IMR-90 (cell line): ENCODE data around the gene TNFAIP8. TPM values are rescaled to one million over a fixed set of nuclear protein-coding genes. Genes with fewer than 3 reads are reported as not detected.

Experiments
- ATAC-seq: fragments of 200-7000 bp; cut with Tn5 transposase; 2 replicates; pipeline ENCODE4 v1.9.1; 2020; ENCODE audit warnings: low read depth, mild to moderate bottlenecking, moderate library complexity
- BruUV-seq: library from RNA; stranded (reverse); fragments of 400-500 nt; replicated peaks from 2 replicates; lab custom pipeline; 2021; lab: Mats Ljungman, UMichigan
- CTCF ChIA-PET: fragments of 300-600 bp; formaldehyde crosslinking; extraction: SDS; loops from one replicate; lab custom pipeline; 2021; ENCODE audit warnings: antibody characterized with exemption; lab: Yijun Ruan, JAX
- POLR2A ChIA-PET: fragments of 300-600 bp; sonication (Branson Sonifier 250); formaldehyde crosslinking; loops from one replicate; lab custom pipeline; 2022; ENCODE audit warnings: antibody characterized with exemption; ENCODE audit not compliant: unreplicated experiment; lab: Charles Lee
- DNase-seq: peaks from one replicate; pipeline ENCODE4 v3.0.0; 2013
- H2AFZ ChIP-seq: replicated peaks from 2 replicates; pipeline ENCODE3; 2013; ENCODE audit warnings: low read length, mild to moderate bottlenecking; ENCODE audit not compliant: poor library complexity
- H2AK5ac ChIP-seq: 2 replicates; pipeline ENCODE4 v1.6.1; 2013; ENCODE audit warnings: low read depth, low read length, inconsistent platforms
- H2AK9ac ChIP-seq: replicated peaks from 2 replicates; pipeline ENCODE3; 2013; ENCODE audit warnings: mild to moderate bottlenecking, low read depth, low read length, moderate library complexity; ENCODE audit not compliant: poor library complexity
- H2BK120ac ChIP-seq: 2 replicates; pipeline ENCODE4 v1.6.1; 2013; ENCODE audit warnings: low read depth, low read length, inconsistent platforms
- H2BK15ac ChIP-seq: 3 replicates; pipeline ENCODE4 v1.6.1; 2013; ENCODE audit warnings: low read depth, low read length, inconsistent platforms
- H2BK20ac ChIP-seq: 2 replicates; pipeline ENCODE4 v1.6.1; 2013; ENCODE audit warnings: low read depth, mild to moderate bottlenecking, inconsistent platforms, low read length, moderate library complexity
- H2BK5ac ChIP-seq: 2 replicates; pipeline ENCODE4 v1.6.1; 2013; ENCODE audit warnings: mild to moderate bottlenecking, low read depth, low read length, inconsistent platforms; ENCODE audit not compliant: poor library complexity, severe bottlenecking
- H3K14ac ChIP-seq: replicated peaks from 2 replicates; pipeline ENCODE4 v1.6.1; 2013; ENCODE audit warnings: low read depth, low read length, inconsistent platforms
- H3K18ac ChIP-seq: 2 replicates; pipeline ENCODE4 v1.6.1; 2013; ENCODE audit warnings: low read depth, low read length, control low read depth
- H3K23ac ChIP-seq: 2 replicates; pipeline ENCODE4 v1.6.1; 2013; ENCODE audit warnings: low read depth, low read length, inconsistent platforms
- H3K27ac ChIP-seq: 2 replicates; pipeline ENCODE4 v1.5.1; 2013; ENCODE audit warnings: mild to moderate bottlenecking, control low read depth, low read length; ENCODE audit not compliant: insufficient read depth
- H3K27me3 ChIP-seq: 2 replicates; pipeline ENCODE4 v1.6.1; 2013; ENCODE audit warnings: low read length; ENCODE audit not compliant: control insufficient read depth, insufficient read depth
- H3K36me3 ChIP-seq: 2 replicates; pipeline ENCODE4 v1.6.1; 2013; ENCODE audit warnings: low read length, mixed read lengths; ENCODE audit not compliant: control insufficient read depth, insufficient read depth
- H3K4ac ChIP-seq: 2 replicates; pipeline ENCODE4 v1.6.1; 2013; ENCODE audit warnings: low read depth, low read length, inconsistent platforms
- H3K4me1 ChIP-seq: 2 replicates; pipeline ENCODE4 v1.6.1; 2013; ENCODE audit warnings: low read length, mixed read lengths; ENCODE audit not compliant: control insufficient read depth, insufficient read depth
- H3K4me2 ChIP-seq: 2 replicates; pipeline ENCODE4 v1.6.1; 2013; ENCODE audit warnings: low read depth, mild to moderate bottlenecking, control low read depth, low read length, moderate library complexity
- H3K4me3 ChIP-seq: 2 replicates; pipeline ENCODE4 v1.5.1; 2013; ENCODE audit warnings: low read depth, mild to moderate bottlenecking, control low read depth, low read length, moderate library complexity; ENCODE audit not compliant: insufficient read depth
- H3K56ac ChIP-seq: 2 replicates; pipeline ENCODE4 v1.6.1; 2013; ENCODE audit warnings: low read length, inconsistent platforms; ENCODE audit not compliant: insufficient read depth; ENCODE audit errors: extremely low read depth
- H3K79me1 ChIP-seq, 2 experiments: 2 replicates each; pipeline ENCODE4 v1.6.1; 2013; ENCODE audit warnings: low read length in 2 of 2, inconsistent platforms in 1 of 2, low read depth in 1 of 2
- H3K9ac ChIP-seq: 2 replicates; pipeline ENCODE4 v1.6.1; 2013; ENCODE audit warnings: low read depth, low read length, control low read depth
- H3K9me1 ChIP-seq: 2 replicates; pipeline ENCODE4 v1.6.1; 2013; ENCODE audit warnings: low read length, inconsistent platforms; ENCODE audit not compliant: insufficient read depth
- H3K9me3 ChIP-seq: 2 replicates; pipeline ENCODE4 v1.6.1; 2013; ENCODE audit warnings: low read length; ENCODE audit not compliant: control insufficient read depth, insufficient read depth
- H4K20me1 ChIP-seq: 2 replicates; pipeline ENCODE4 v1.6.1; 2013; ENCODE audit warnings: low read length, inconsistent platforms; ENCODE audit not compliant: insufficient read depth
- H4K5ac ChIP-seq: 2 replicates; pipeline ENCODE4 v1.6.1; 2013; ENCODE audit warnings: mild to moderate bottlenecking, low read depth, low read length, control low read depth
- H4K8ac ChIP-seq, 2 experiments: 2 replicates each; pipeline ENCODE4 v1.6.1; 2013; ENCODE audit warnings: low read depth in 2 of 2, low read length in 2 of 2, control low read depth in 1 of 2, inconsistent platforms in 1 of 2
- H4K91ac ChIP-seq: 2 replicates; pipeline ENCODE4 v1.6.1; 2013; ENCODE audit warnings: low read depth, low read length, inconsistent platforms; ENCODE audit not compliant: insufficient read depth
- BHLHE40 ChIP-seq: fragments of 150-350 bp; IDR thresholded peaks from 2 replicates; pipeline ENCODE4 v1.6.1; 2016; ENCODE audit warnings: mild to moderate bottlenecking, low read depth, low read length
- CEBPB ChIP-seq: IDR thresholded peaks from 2 replicates; pipeline ENCODE4 v1.6.1; 2012; ENCODE audit warnings: low read depth, low read length, improper control_type of control experiment
- CHD1 ChIP-seq: IDR thresholded peaks from 2 replicates; pipeline ENCODE4 v1.6.1; 2012; ENCODE audit warnings: low read depth, low read length, improper control_type of control experiment
- CTCF ChIP-seq: conservative IDR thresholded peaks from 2 replicates; pipeline ENCODE4 v1.5.1; 2012; ENCODE audit warnings: mild to moderate bottlenecking, low read depth, low read length, improper control_type of control experiment
- ELK1 ChIP-seq: fragments of 150-350 bp; IDR thresholded peaks from 2 replicates; pipeline ENCODE4 v1.6.1; 2016; ENCODE audit warnings: low read depth, mild to moderate bottlenecking, low read length, moderate library complexity, borderline replicate concordance
- FOS ChIP-seq: fragments of 150-350 bp; IDR thresholded peaks from 2 replicates; pipeline ENCODE4 v1.6.1; 2016; ENCODE audit warnings: low read depth, low read length
- MAFK ChIP-seq: IDR thresholded peaks from 2 replicates; pipeline ENCODE4 v1.6.1; 2012; ENCODE audit warnings: low read depth, low read length, improper control_type of control experiment
- MAZ ChIP-seq: IDR thresholded peaks from 2 replicates; pipeline ENCODE4 v1.6.1; 2012; ENCODE audit warnings: low read depth, mild to moderate bottlenecking, low read length, improper control_type of control experiment, moderate library complexity, borderline replicate concordance
- MXI1 ChIP-seq: IDR thresholded peaks from 2 replicates; pipeline ENCODE4 v1.6.1; 2012; ENCODE audit warnings: low read depth, mild to moderate bottlenecking, low read length, moderate library complexity, borderline replicate concordance
- NFE2L2 ChIP-seq: fragments of 150-350 bp; IDR thresholded peaks from 2 replicates; pipeline ENCODE4 v1.6.1; 2016; ENCODE audit warnings: low read depth, mild to moderate bottlenecking, low read length
- POLR2A ChIP-seq: IDR thresholded peaks from 2 replicates; pipeline ENCODE4 v1.6.1; 2012; ENCODE audit warnings: mild to moderate bottlenecking, low read depth, low read length
- RAD21 ChIP-seq: IDR thresholded peaks from 2 replicates; pipeline ENCODE4 v1.6.1; 2012; ENCODE audit warnings: low read length, improper control_type of control experiment
- RCOR1 ChIP-seq: IDR thresholded peaks from 2 replicates; pipeline ENCODE4 v1.6.1; 2012; ENCODE audit warnings: mild to moderate bottlenecking, low read length, improper control_type of control experiment; ENCODE audit not compliant: insufficient replicate concordance
- RFX5 ChIP-seq: IDR thresholded peaks from 2 replicates; pipeline ENCODE4 v1.8.0; 2012; ENCODE audit warnings: low read depth, mild to moderate bottlenecking, low read length, moderate library complexity
- SMC3 ChIP-seq: fragments of 150-350 bp; IDR thresholded peaks from 2 replicates; pipeline ENCODE4 v1.6.1; 2016; ENCODE audit warnings: low read depth, mild to moderate bottlenecking, antibody characterized with exemption, low read length, moderate library complexity
- USF2 ChIP-seq: fragments of 150-350 bp; IDR thresholded peaks from 2 replicates; pipeline ENCODE4 v1.6.1; 2017; ENCODE audit warnings: mild to moderate bottlenecking, antibody characterized with exemption, low read length, low read depth
- WGBS, 2 experiments: methylation state at CpG; one replicate each; pipeline versions ENCODE4 v1.1.5 to v1.1.7; 2013; ENCODE audit warnings: missing lambda C conversion rate in 2 of 2; ENCODE audit not compliant: insufficient read length in 1 of 2; ENCODE audit errors: extremely low coverage in 2 of 2; 5-methylcytosine and 5-hydroxymethylcytosine counted together
- dilution Hi-C: fragments of 300-500 bp; cut with HindIII; formaldehyde crosslinking; loops from one replicate; pipeline ENCODE4 v1.14.3; 2018; ENCODE audit warnings: low sequenced_read_pairs; ENCODE audit not compliant: unreplicated experiment
- in situ Hi-C: fragments of 300-500 bp; cut with MboI; formaldehyde crosslinking; loops from 3 replicates; pipeline ENCODE4 v1.14.3; 2019; ENCODE audit warnings: low sequenced_read_pairs, inconsistent platforms, mixed read lengths
- intact Hi-C: fragments of 100-400 bp; cut with micrococcal nuclease; formaldehyde crosslinking; loops from 2 replicates; pipeline ENCODE4 v1.10.0; 2022
- polyA plus RNA-seq, 3 experiments: library from polyadenylated mRNA; depleted of rRNA; stranded (reverse); fragments of >200 nt; gene quantifications; 2 replicates each; pipeline ENCODE4 v1.2.3, GENCODE V29; 2012; ENCODE audit warnings: low replicate concordance in 1 of 3
- total RNA-seq: library from RNA; depleted of rRNA; stranded (reverse); fragments of >200 nt; gene quantifications from 2 replicates; pipeline ENCODE4 v1.2.3, GENCODE V29; 2012

TNFAIP8 gene
- total and polyA plus RNA-seq, 2 of the 4 experiments (the other 2 are of a cell fraction) = 20.3 to 29.9 TPM

GRCh38 chr5:119332208-119332607 is 23.6 kb upstream of the TNFAIP8 start:
- intact Hi-C loops (no loop called here), in situ Hi-C loops (no loop called here), dilution Hi-C loops (no loop called here)
- no TSS peak for BruUV-seq
- no CpG with 5 or more reads among the region's 4 CpGs for WGBS, 2 experiments
- H4K5ac ChIP-seq = no peak overlapping the region
- no peak overlapping the region for H2AK9ac ChIP-seq
- H2AFZ ChIP-seq = no peak overlapping the region
- no peak overlapping the region for H3K9ac ChIP-seq
- no peak overlapping the region for H2BK20ac ChIP-seq
- H3K36me3 ChIP-seq = no peaks in the 10 kb centered on the region
- no peak overlapping the region for H3K14ac ChIP-seq
- no peak overlapping the region for H3K4me3 ChIP-seq
- no peak overlapping the region for H3K18ac ChIP-seq
- no peak for ATAC-seq
- no peak overlapping the region for H3K23ac ChIP-seq
- peaks cover 0 to 36% of the 10 kb centered on the region in 2 experiments; a peak in 3 of 4 replicates for H3K79me1 ChIP-seq
- TF ChIP-seq MAFK = no peak
- TF ChIP-seq CTCF = no peak
- no peak for TF ChIP-seq RCOR1
- TF ChIP-seq MAZ = no peak
- TF ChIP-seq NFE2L2 = no peak
- TF ChIP-seq CEBPB = no peak
- no peak for TF ChIP-seq RAD21
- no peak for TF ChIP-seq MXI1
- no peak for TF ChIP-seq ELK1
- no peak for TF ChIP-seq USF2
- TF ChIP-seq POLR2A = no peak
- no peak for TF ChIP-seq RFX5
- no peak for TF ChIP-seq FOS
- no peak for TF ChIP-seq CHD1
- no peak for TF ChIP-seq SMC3
- no peak for TF ChIP-seq BHLHE40
- no peak overlapping the region for H2BK120ac ChIP-seq
- no peak overlapping the region for H2AK5ac ChIP-seq
- H3K9me1 ChIP-seq = peaks cover 19% of the 10 kb centered on the region
- 0 out of 2 replicates have a peak, but pooled peaks cover 3% of the 10 kb centered on the region for H4K20me1 ChIP-seq
- H4K8ac ChIP-seq = no peak overlapping the region
- H3K27ac ChIP-seq = no peak overlapping the region
- H3K27me3 ChIP-seq = no peaks in the 10 kb centered on the region
- CTCF ChIA-PET = interaction anchor here (0.5 to 0.6 kb wide), 2 partner anchors 25 to 50 kb away, joined by 3 read pairs; no protein-coding TSS in a partner anchor
- POLR2A ChIA-PET = no interaction called here
- H3K56ac ChIP-seq = no peak overlapping the region
- no peak for DNase-seq
- peaks cover 20% of the 10 kb centered on the region for H3K4me1 ChIP-seq
- no peaks in the 10 kb centered on the region for H3K9me3 ChIP-seq
- no peak overlapping the region for H4K91ac ChIP-seq
- no peak overlapping the region for H3K4me2 ChIP-seq
- H2BK5ac ChIP-seq = no peak overlapping the region
- H3K4ac ChIP-seq = no peak overlapping the region
- H2BK15ac ChIP-seq = no peak overlapping the region
